GM20431 (cell line): Measurements from ENCODE around the gene PPL.
"Not testable (repeated sequence)": the region's sequence is repeated elsewhere in the genome, so short reads cannot be mapped to it uniquely, and the experiment has no call there.

Experiments
- in situ Hi-C: fragments of 300-500 bp; cut with MseI, MboI; formaldehyde crosslinking; loops from one replicate; pipeline ENCODE4 v1.15.0; 2020; ENCODE audit warnings: low sequenced_read_pairs; ENCODE audit not compliant: unreplicated experiment

The PPL gene

DNA sequence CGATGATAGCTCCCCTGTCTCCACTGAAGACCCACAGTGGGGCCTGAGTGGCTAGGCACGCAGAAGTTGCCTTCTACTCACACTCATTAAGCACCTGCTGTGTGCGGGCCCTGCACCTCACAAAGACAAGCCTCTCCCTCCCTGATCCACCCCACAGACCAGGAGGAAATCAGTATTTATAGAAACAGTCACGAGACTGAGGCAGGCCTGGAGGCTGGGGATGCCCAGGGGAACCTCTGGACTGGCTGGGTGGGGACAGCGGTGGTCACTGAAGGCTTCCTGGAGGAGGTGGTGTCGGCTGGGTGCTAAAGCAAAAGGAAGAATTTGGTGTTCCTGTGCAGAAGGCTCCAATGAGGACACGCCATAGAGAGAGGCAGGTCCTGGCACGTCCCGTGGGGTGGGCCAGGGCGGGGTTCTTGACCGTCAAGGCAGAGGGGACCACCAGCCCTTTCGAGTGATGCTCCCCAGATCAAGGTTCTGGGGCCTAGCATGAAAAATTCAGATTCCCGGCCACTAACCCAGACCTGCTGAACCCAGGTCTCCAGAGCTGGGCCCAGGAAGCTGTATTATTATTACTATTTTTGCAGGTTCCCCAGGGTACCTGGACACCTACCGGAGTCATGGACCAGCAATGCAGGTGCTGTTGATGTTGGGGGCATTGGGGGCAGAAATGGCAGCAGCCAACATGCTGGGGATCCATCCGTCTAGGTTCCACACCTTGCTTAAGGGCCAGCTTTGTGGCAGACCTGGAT, 23.0 kb downstream of the PPL start:
- in situ Hi-C loops, result no loop called here

GRCh38 chr16:4913130-4913773, 23.7 kb downstream of the PPL start:
- in situ Hi-C loops, result no loop called here

DNA sequence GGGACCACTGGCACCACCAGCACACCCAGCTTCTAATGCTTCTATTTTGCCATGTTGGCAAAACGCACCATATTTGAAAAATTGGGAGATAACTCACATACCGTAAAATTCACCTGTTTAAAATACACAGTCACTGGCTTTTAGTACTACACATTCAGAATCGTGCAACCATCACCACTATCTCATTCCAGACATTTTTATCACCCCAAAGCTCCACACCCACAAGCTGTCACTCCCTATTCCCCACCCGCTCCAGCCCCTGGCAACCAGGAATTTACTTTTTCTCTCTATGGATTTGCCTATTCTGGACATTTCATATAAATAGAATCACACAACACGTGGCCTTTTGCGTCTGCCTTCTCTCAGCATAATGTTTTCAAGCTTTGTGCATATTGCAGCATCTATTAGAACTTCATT, 25.0 kb downstream of the PPL start:
- in situ Hi-C loops, result no loop called here

DNA sequence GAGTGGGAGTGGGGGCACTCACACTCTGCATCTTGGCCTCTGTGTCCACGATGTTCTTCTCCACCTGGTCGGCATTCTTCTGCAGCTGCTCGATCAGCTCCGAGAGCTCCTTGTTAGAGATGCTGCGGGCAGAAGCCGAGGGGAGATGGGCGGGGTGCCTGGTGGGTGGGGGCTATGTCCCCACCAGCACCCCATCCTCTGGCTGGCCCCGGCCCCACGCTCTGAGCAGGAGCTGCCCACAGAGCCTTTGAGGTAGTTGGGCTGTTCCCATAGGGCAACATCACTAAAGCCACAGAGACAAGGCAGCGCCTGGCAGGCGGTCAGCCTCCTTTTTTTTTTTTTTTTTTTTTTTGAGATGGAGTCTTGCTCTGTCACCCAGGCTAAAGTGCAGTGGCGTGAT, 26.1 kb downstream of the PPL start:
- in situ Hi-C loops, result no loop called here

- in situ Hi-C loops, result no loop called here
Observed at GRCh38 chr16:4909825-4910224, 27.1 kb downstream of the PPL start.

DNA sequence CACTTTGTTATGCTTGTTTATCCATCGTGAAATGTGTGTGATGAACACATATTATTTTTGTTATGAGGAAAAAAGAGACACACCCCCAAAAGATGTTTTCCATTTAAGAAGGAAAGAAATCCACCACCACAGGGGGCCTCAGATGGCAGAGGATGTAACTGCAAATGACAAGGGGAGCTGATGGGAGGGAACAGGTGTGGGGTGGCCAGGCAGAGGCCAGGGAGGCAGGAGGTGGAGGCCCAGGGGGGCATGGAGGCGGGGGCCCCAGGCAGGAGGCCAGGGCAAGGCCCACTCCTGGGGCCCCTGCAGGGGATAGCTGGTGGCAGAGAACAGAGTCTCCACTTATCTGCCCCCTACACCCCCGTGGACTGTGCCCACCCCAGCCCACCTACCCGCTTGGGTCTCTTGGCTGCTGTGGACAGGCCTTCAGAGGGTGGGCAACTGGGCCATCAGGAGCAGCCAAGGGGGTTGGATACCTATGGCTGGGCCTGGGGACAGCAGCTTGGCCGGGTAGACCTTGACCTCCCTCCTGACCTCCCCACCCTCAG, 28.0 kb downstream of the PPL start:
- in situ Hi-C loops, result no loop called here

GRCh38 chr16:4904942-4905615, 31.9 kb downstream of the PPL start:
- in situ Hi-C loops, result no loop called here

DNA sequence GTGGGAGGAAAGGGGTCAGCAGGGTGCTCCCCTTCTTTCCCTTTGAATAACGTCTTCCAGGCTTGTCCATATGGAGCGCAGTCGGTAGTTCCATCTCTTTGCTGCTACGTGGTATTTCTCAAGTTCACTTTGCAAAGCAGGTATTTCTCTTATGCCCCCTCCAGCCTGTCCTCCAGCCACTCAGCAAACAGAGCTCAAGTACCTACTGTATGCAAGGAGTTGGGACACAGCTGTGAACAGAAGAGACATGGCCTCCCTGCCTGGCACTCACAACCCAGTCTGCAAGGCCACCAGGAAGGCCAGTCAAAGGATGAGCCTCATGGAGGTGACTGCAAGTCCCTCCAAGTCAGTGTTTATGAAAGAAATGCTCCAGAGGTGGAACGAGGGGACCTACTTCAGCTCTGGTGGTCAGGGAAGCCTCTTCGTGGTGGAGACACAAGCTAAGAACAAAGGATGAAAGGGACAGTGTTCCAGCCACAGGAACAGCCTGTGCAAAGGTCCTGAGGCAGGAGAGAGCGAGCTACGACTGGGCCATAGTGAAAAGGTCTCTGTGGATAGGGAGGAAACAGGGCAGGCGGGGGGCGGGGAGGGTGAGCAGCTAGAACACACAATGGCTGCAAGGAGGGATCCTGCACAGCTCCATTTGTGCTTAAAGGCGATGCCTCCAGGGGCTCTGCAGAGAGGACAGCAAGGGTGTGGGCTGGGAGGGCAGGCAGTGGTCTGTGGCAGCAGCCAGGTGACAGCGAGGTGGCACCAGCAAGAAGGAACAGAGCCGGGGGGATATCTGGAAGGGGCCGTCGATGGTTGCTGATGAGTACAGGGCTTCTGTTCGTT, 32.6 kb downstream of the PPL start:
- in situ Hi-C loops, result no loop called here

GRCh38 chr16:4902038-4902437, 34.9 kb downstream of the PPL start:
- in situ Hi-C loops, result no loop called here

GRCh38 chr16:4900750-4901149, 36.2 kb downstream of the PPL start:
- in situ Hi-C loops, result no loop called here

GRCh38 chr16:4900036-4900435, 36.9 kb downstream of the PPL start:
- in situ Hi-C loops, result no loop called here

DNA sequence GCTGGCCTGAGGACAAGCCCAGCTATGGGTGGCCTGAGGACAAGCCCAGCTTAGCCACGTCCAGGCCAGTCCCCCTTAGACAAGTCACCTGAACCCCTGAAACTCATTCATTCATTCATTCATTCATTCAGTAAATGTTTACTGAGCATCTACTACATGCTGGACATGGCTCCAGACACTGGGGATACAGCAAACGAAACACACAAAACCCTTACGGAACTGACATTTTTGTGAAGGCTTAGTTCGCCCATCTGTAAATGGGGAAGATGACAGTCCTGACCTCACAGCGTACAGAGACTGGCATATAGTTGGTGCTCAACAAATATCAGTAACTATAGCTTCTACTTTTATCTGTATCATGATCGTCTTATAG, 37.5 kb downstream of the PPL start:
- in situ Hi-C loops, result no loop called here

- in situ Hi-C loops, result no loop called here
Observed at GRCh38 chr16:4898811-4899473, 38.0 kb downstream of the PPL start.

DNA sequence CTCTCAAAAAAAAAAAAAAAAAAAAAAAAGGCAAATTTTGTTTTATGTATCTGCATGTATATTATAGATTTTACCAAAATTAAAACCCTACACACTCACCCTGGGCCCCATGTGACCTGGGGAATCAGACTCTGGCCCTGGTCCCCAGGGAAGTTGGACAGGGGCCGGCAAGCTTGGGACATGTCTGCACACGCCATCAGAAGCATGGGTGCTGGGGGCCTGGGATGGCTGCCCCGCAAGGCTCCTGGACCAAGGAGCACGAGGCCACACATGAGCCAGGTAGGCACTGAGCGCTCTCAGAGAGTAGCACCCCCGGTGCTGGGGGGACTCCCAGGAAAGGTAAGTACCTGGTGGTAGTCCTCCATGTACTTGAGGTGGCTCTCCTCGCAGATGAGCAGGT, 39.6 kb downstream of the PPL start:
- in situ Hi-C loops, result no loop called here

DNA sequence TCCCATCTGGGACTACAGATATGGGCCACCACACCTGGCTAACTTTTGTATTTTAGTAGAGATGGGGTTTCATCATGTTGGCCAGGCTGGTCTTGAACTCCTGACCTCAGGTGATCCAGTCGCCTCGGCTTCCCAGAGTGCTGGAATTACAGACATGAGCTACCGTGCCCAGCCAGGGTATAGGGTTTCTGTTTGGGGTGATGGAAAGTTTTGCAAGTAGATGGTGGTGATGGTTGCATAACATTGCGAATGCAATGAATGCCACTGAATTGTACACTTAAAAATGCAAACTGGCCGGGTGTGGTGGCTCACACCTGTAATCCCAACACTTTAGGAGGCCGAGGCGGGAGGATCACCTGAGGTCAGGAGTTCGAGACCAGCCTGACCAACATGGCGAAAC, 40.2 kb downstream of the PPL start:
- in situ Hi-C loops, result not testable (repeated sequence)

DNA sequence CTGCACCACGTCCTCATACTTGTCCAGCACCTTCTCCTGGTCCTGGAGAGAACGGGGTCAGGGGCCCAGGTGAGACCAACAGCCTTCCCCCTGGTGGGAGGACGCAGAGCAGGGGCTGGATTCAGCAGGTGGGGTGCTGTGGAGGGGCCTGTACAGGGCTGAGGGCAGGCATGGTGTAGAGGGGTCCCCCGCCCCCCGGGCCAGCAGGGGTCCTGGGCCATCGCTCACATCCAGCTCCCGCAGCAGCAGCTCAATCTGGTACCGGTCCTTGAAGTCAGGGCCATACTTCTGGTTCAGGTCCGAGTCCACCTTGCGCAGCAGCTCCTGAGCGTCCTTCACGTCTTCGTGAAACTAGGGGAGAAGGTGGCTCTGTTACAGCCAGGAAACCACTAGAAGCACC, 41.6 kb downstream of the PPL start:
- in situ Hi-C loops, result no loop called here

DNA sequence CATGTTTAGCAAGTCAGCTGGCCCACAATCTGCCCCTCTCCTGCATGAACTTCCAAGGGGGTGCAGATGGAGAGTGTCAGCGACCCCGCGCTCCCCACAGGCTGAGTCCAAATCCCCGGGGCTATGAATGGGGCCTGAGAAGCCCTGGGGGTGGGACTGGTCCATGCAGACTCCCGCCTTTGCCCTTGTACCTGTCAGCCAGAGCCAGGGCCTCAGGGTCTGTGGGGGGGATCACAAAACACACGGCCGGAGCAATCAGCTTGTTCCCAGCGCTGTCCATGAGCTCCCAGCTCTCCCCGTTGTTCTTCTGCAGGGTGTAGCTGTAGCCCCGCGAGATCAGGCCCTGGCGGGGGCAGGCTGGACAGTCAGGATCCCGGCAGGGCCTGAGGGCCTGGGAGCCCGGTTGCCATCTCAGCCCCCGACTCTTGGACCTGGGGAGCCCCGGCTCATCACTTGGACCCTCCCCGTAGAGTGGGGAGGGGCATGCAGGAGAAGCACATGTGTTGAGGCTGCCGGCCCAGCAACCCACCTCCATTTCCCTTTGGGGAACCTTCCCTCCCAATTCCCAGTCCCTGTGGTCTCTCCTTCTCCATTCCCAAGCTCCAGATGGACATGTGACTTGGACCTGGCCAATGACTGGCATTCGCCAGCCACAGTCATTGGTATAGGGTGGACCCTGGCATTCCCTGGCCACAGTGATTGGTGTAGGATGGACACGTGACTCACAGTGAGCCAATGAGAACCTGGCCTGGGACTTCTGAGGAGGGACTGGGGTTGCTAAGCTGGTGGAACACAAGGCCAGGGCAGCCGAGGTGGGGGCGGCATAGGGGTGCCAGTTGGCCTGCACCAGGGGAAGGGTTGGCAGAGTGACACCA, 42.4 kb downstream of the PPL start:
- in situ Hi-C loops, result no loop called here

DNA sequence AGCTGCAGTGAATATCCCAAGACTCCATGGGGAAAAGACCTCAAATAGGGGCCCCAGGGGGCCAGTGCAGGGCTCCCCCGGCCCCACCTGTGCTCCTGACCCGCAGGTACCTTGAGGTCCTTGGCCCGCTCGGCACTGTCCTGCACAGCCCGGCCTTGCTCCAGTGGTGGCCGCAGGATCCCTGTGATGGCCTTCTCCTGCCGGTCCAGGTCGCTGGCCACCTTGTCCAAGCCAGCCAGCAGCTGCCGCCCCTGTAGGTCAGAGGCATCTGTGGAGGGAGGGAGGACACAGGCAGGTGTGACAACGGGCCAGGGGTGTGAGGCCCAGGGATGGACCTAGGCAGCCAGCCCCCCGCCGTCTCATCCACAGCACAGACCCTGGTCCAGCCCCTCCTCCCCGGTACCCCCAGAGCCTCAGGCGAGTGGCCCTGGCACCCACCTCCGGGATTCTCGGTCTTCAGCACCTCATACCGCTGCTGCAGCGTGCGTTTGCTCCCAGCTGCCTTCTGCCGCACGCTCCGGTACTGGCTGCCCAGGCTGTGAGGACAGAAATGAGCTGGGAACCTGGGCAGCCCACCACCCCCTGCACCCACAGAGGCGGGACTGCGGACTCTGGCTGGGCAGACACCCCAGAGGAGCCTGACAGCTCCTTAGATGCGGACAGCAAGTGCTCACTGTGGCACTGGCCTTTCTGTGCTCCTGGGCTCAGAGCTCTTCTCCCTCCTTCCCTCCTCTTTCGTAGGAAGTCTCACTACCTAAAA, 43.7 kb downstream of the PPL start:
- in situ Hi-C loops, result no loop called here
